ENCODE measurements around the gene NAA16. TPM values are rescaled to one million over a fixed set of nuclear protein-coding genes. Genes with fewer than 3 reads are reported as not detected.

NAA16 gene
- total RNA-seq, 1 donor = 8.3 TPM

GRCh38 chr13:41408121-41408520 is 97.1 kb downstream of the NAA16 start:
- Histone ChIP-seq H3K27ac (ENCODE audit: low read depth, low read length) (no peak overlapping the region), H3K4me3 (ENCODE audit: insufficient read depth, low read length) (no peak overlapping the region), H2AFZ (ENCODE audit: low read length) (no peak overlapping the region), H3K27me3 (ENCODE audit: insufficient read depth, low read length) (peaks cover 5% of the 10 kb centered on the region), H3K4me2 (ENCODE audit: insufficient read depth, low read length) (no peak overlapping the region), H4K20me1 (ENCODE audit: insufficient read depth, low read length) (no peaks in the 10 kb centered on the region), H3K36me3 (ENCODE audit: insufficient read depth, low read length) (no peaks in the 10 kb centered on the region), H3K79me2 (ENCODE audit: insufficient read depth, low read length) (no peaks in the 10 kb centered on the region), H3K4me1 (ENCODE audit: insufficient read depth, low read length) (no peaks in the 10 kb centered on the region), H3K9me3 (ENCODE audit: low read depth, low read length) (no peaks in the 10 kb centered on the region)
- DNase-seq (ENCODE audit: insufficient read length, low spot score, missing footprints) = no peak
- TF ChIP-seq CTCF (IDR thresholded peaks at IDR 0.05; ENCODE audit: extremely low read depth, low read depth, low read length) = no peak

GRCh38 chr13:41408746-41409145 is 97.7 kb downstream of the NAA16 start:
- Histone ChIP-seq H2AFZ (ENCODE audit: low read length) (no peak overlapping the region), H3K9me3 (ENCODE audit: low read depth, low read length) (no peaks in the 10 kb centered on the region), H3K4me2 (ENCODE audit: insufficient read depth, low read length) (no peak overlapping the region), H3K27ac (ENCODE audit: low read depth, low read length) (no peak overlapping the region), H4K20me1 (ENCODE audit: insufficient read depth, low read length) (no peaks in the 10 kb centered on the region), H3K4me1 (ENCODE audit: insufficient read depth, low read length) (no peaks in the 10 kb centered on the region), H3K27me3 (ENCODE audit: insufficient read depth, low read length) (peaks cover 5% of the 10 kb centered on the region), H3K4me3 (ENCODE audit: insufficient read depth, low read length) (no peak overlapping the region), H3K79me2 (ENCODE audit: insufficient read depth, low read length) (no peaks in the 10 kb centered on the region), H3K36me3 (ENCODE audit: insufficient read depth, low read length) (no peaks in the 10 kb centered on the region)
- no peak for TF ChIP-seq CTCF (IDR thresholded peaks at IDR 0.05; ENCODE audit: extremely low read depth, low read depth, low read length)
- no peak for DNase-seq (ENCODE audit: insufficient read length, low spot score, missing footprints)

GRCh38 chr13:41409611-41410010 is 98.5 kb downstream of the NAA16 start:
- no peaks in the 10 kb centered on the region for H3K9me3 ChIP-seq (ENCODE audit: low read depth, low read length)
- H3K4me3 ChIP-seq (ENCODE audit: insufficient read depth, low read length) = no peak overlapping the region
- no peaks in the 10 kb centered on the region for H3K79me2 ChIP-seq (ENCODE audit: insufficient read depth, low read length)
- H3K36me3 ChIP-seq (ENCODE audit: insufficient read depth, low read length) = no peaks in the 10 kb centered on the region
- H3K4me2 ChIP-seq (ENCODE audit: insufficient read depth, low read length) = no peak overlapping the region
- no peak for TF ChIP-seq CTCF (IDR thresholded peaks at IDR 0.05; ENCODE audit: extremely low read depth, low read depth, low read length)
- no peaks in the 10 kb centered on the region for H4K20me1 ChIP-seq (ENCODE audit: insufficient read depth, low read length)
- H3K27me3 ChIP-seq (ENCODE audit: insufficient read depth, low read length) = peaks cover 5% of the 10 kb centered on the region
- DNase-seq (ENCODE audit: insufficient read length, low spot score, missing footprints) = no peak
- H3K27ac ChIP-seq (ENCODE audit: low read depth, low read length) = no peak overlapping the region
- no peaks in the 10 kb centered on the region for H3K4me1 ChIP-seq (ENCODE audit: insufficient read depth, low read length)
- no peak overlapping the region for H2AFZ ChIP-seq (ENCODE audit: low read length)

GRCh38 chr13:41411060-41411459 is 100.0 kb downstream of the NAA16 start:
- H3K27me3 ChIP-seq (ENCODE audit: insufficient read depth, low read length) = peaks cover 5% of the 10 kb centered on the region
- no peaks in the 10 kb centered on the region for H3K36me3 ChIP-seq (ENCODE audit: insufficient read depth, low read length)
- no peak for DNase-seq (ENCODE audit: insufficient read length, low spot score, missing footprints)
- H3K4me2 ChIP-seq (ENCODE audit: insufficient read depth, low read length) = no peak overlapping the region
- H2AFZ ChIP-seq (ENCODE audit: low read length) = no peak overlapping the region
- no peaks in the 10 kb centered on the region for H3K9me3 ChIP-seq (ENCODE audit: low read depth, low read length)
- H3K4me3 ChIP-seq (ENCODE audit: insufficient read depth, low read length) = no peak overlapping the region
- H3K27ac ChIP-seq (ENCODE audit: low read depth, low read length) = no peak overlapping the region
- TF ChIP-seq CTCF (IDR thresholded peaks at IDR 0.05; ENCODE audit: extremely low read depth, low read depth, low read length) = no peak
- H3K4me1 ChIP-seq (ENCODE audit: insufficient read depth, low read length) = no peaks in the 10 kb centered on the region
- no peaks in the 10 kb centered on the region for H4K20me1 ChIP-seq (ENCODE audit: insufficient read depth, low read length)
- no peaks in the 10 kb centered on the region for H3K79me2 ChIP-seq (ENCODE audit: insufficient read depth, low read length)
